Measurements from ENCODE around the gene IRF7.

- TF ChIP-seq EZH2 (IDR thresholded peaks at IDR 0.05; ENCODE audit: insufficient read depth, low read length) = no peak
- TF ChIP-seq CTCF (IDR thresholded peaks at IDR 0.05; ENCODE audit: insufficient read depth, low read depth, low read length) = no peak
Measured at GRCh38 chr11:595400-595799, 20.4 kb downstream of the IRF7 start.

All from astrocyte (in vitro differentiated cells and primary cell).